H9 (cell line): ENCODE data around the gene RBM23. TPM values are rescaled to one million over a fixed set of nuclear protein-coding genes. Genes with fewer than 3 reads are reported as not detected.

Source experiments
- DNase-seq: peaks from one replicate; pipeline ENCODE4 v3.0.0-alpha.2; 2017
- H2AFZ ChIP-seq: one replicate; pipeline ENCODE4 v1.6.1; 2013; ENCODE audit warnings: mild to moderate bottlenecking, low read length, control low read depth, moderate library complexity
- H2AK5ac ChIP-seq: 2 replicates; pipeline ENCODE4 v1.6.1; 2013; ENCODE audit warnings: low read length, control low read depth, mixed read lengths; ENCODE audit not compliant: insufficient read length
- H2BK120ac ChIP-seq: one replicate; pipeline ENCODE4 v1.6.1; 2013; ENCODE audit warnings: low read depth, mild to moderate bottlenecking, low read length, control low read depth, inconsistent platforms; ENCODE audit not compliant: poor library complexity, severe bottlenecking
- H2BK12ac ChIP-seq: 2 replicates; pipeline ENCODE4 v1.6.1; 2013; ENCODE audit warnings: low read length, control low read depth, mixed read lengths, low read depth; ENCODE audit not compliant: insufficient read length
- H2BK15ac ChIP-seq: 2 replicates; pipeline ENCODE4 v1.6.1; 2013; ENCODE audit warnings: low read depth, low read length, control low read depth
- H2BK20ac ChIP-seq: one replicate; pipeline ENCODE4 v1.6.1; 2013; ENCODE audit warnings: low read depth, mild to moderate bottlenecking, low read length, control low read depth, inconsistent platforms; ENCODE audit not compliant: poor library complexity, severe bottlenecking
- H2BK5ac ChIP-seq: 2 replicates; pipeline ENCODE4 v1.6.1; 2013; ENCODE audit warnings: low read length, control low read depth, mixed read lengths; ENCODE audit not compliant: insufficient read length
- H3K14ac ChIP-seq: 2 replicates; pipeline ENCODE4 v1.6.1; 2013; ENCODE audit warnings: low read length, control low read depth; ENCODE audit not compliant: insufficient read depth
- H3K18ac ChIP-seq: 2 replicates; pipeline ENCODE4 v1.6.1; 2013; ENCODE audit warnings: low read depth, mild to moderate bottlenecking, mixed read lengths, low read length, control low read depth; ENCODE audit not compliant: insufficient read length
- H3K23ac ChIP-seq: 2 replicates; pipeline ENCODE4 v1.6.1; 2013; ENCODE audit warnings: low read length, control low read depth, mixed read lengths, low read depth; ENCODE audit not compliant: insufficient read length
- H3K23me2 ChIP-seq: 2 replicates; pipeline ENCODE4 v1.6.1; 2013; ENCODE audit warnings: low read depth, mild to moderate bottlenecking, mixed read lengths, low read length, control low read depth; ENCODE audit not compliant: insufficient read length, poor library complexity, severe bottlenecking
- H3K27ac ChIP-seq: 2 replicates; pipeline ENCODE4 v1.5.1; 2013; ENCODE audit warnings: low read length, control low read depth, mixed read lengths, low read depth; ENCODE audit not compliant: insufficient read length
- H3K27me3 ChIP-seq: 2 replicates; pipeline ENCODE4 v1.6.1; 2013; ENCODE audit warnings: low read length, control low read depth, inconsistent platforms; ENCODE audit not compliant: insufficient read depth
- H3K4ac ChIP-seq: 2 replicates; pipeline ENCODE4 v1.6.1; 2013; ENCODE audit warnings: low read depth, mild to moderate bottlenecking, control low read depth, inconsistent platforms, low read length, moderate library complexity
- H3K4me1 ChIP-seq: 2 replicates; pipeline ENCODE4 v1.6.1; 2013; ENCODE audit warnings: low read length, control low read depth, inconsistent platforms; ENCODE audit not compliant: insufficient read depth
- H3K4me2 ChIP-seq: 2 replicates; pipeline ENCODE4 v1.6.1; 2013; ENCODE audit warnings: low read length, control low read depth, mixed read lengths; ENCODE audit not compliant: insufficient read length, insufficient read depth
- H3K56ac ChIP-seq: 2 replicates; pipeline ENCODE4 v1.6.1; 2013; ENCODE audit warnings: low read depth, mild to moderate bottlenecking, mixed read lengths, low read length, control low read depth; ENCODE audit not compliant: insufficient read length
- H3K79me1 ChIP-seq: 2 replicates; pipeline ENCODE4 v1.6.1; 2013; ENCODE audit warnings: low read depth, mild to moderate bottlenecking, moderate library complexity, low read length, control low read depth, inconsistent platforms; ENCODE audit not compliant: insufficient read depth, poor library complexity, severe bottlenecking
- H3K79me2 ChIP-seq: 2 replicates; pipeline ENCODE4 v1.6.1; 2013; ENCODE audit warnings: low read length, control low read depth, inconsistent platforms; ENCODE audit not compliant: insufficient read depth
- H3K9ac ChIP-seq: 2 replicates; pipeline ENCODE4 v1.6.1; 2013; ENCODE audit warnings: low read length, control low read depth, mixed read lengths; ENCODE audit not compliant: insufficient read length; ENCODE audit errors: extremely low read depth
- H3K9me3 ChIP-seq: one replicate; pipeline ENCODE4 v1.6.1; 2013; ENCODE audit warnings: low read depth, low read length, inconsistent platforms; ENCODE audit not compliant: control insufficient read depth
- H3T11ph ChIP-seq: one replicate; pipeline ENCODE4 v1.6.1; 2013; ENCODE audit warnings: mild to moderate bottlenecking, low read length, control low read depth, inconsistent platforms
- H4K20me1 ChIP-seq: one replicate; pipeline ENCODE4 v1.6.1; 2013; ENCODE audit not compliant: control insufficient read depth, insufficient read length, insufficient read depth
- H4K5ac ChIP-seq: 2 replicates; pipeline ENCODE4 v1.6.1; 2013; ENCODE audit warnings: low read depth, mild to moderate bottlenecking, mixed read lengths, low read length, control low read depth; ENCODE audit not compliant: insufficient read length
- H4K8ac ChIP-seq: replicated peaks from 2 replicates; pipeline ENCODE4 v1.6.1; 2013; ENCODE audit warnings: low read length, control low read depth, mixed read lengths, low read depth; ENCODE audit not compliant: insufficient read length
- H4K91ac ChIP-seq: 2 replicates; pipeline ENCODE4 v1.6.1; 2013; ENCODE audit warnings: low read depth, mild to moderate bottlenecking, moderate library complexity, mixed read lengths, low read length, control low read depth; ENCODE audit not compliant: insufficient read length
- H3K27ac Mint-ChIP-seq, 3 experiments: 2 replicates in 2 of 3; 3 replicates in 1 of 3; pipeline ENCODE4 v1.8.0; 2020 to 2021; ENCODE audit warnings: mixed read lengths in 3 of 3, mild to moderate bottlenecking in 1 of 3, moderate library complexity in 1 of 3
- H3K27me3 Mint-ChIP-seq: 2 replicates; pipeline ENCODE4 v1.8.0; 2021; ENCODE audit warnings: low read depth, mild to moderate bottlenecking, moderate library complexity, mixed read lengths
- H3K36me3 Mint-ChIP-seq, 3 experiments: 2 replicates in 2 of 3; 3 replicates in 1 of 3; pipeline ENCODE4 v1.8.0; 2020 to 2021; ENCODE audit warnings: low read depth in 3 of 3, mixed read lengths in 3 of 3; ENCODE audit not compliant: insufficient read depth in 1 of 3
- H3K4me1 Mint-ChIP-seq, 2 experiments: 2 replicates each; pipeline ENCODE4 v1.8.0; 2020; ENCODE audit warnings: mixed read lengths in 2 of 2
- H3K4me3 Mint-ChIP-seq, 2 experiments: 2 replicates in 1 of 2; 3 replicates in 1 of 2; pipeline ENCODE4 v1.8.0; 2020 to 2021; ENCODE audit warnings: mild to moderate bottlenecking in 2 of 2, mixed read lengths in 2 of 2, moderate library complexity in 1 of 2
- H3K9me3 Mint-ChIP-seq, 2 experiments: 2 replicates in 1 of 2; 3 replicates in 1 of 2; pipeline ENCODE4 v1.8.0; 2020; ENCODE audit warnings: mild to moderate bottlenecking in 2 of 2, mixed read lengths in 2 of 2, moderate library complexity in 1 of 2
- WGBS: extraction: QIAGEN DNeasy Blood & Tissue Kit; methylation state at CpG from one replicate; pipeline ENCODE4 v1.1.7; 2013; ENCODE audit warnings: missing lambda C conversion rate, low lambda C conversion rate, mixed read lengths; ENCODE audit not compliant: insufficient read length; ENCODE audit errors: extremely low coverage; 5-methylcytosine and 5-hydroxymethylcytosine counted together
- total RNA-seq: library from RNA; stranded (reverse); gene quantifications from 2 replicates; pipeline ENCODE4 v1.2.1, GENCODE V29; 2021
- TF ChIP-seq, protein P1 (sequence below): fragments of 200-600 bp; sonication (generic); conservative IDR thresholded peaks from 3 replicates; pipeline ENCODE4 v1.8.0; 2021; ENCODE audit warnings: antibody characterized with exemption, mild to moderate bottlenecking

Gene RBM23
- total RNA-seq, 1 experiment from 2014 or later = 79.0 TPM

DNA sequence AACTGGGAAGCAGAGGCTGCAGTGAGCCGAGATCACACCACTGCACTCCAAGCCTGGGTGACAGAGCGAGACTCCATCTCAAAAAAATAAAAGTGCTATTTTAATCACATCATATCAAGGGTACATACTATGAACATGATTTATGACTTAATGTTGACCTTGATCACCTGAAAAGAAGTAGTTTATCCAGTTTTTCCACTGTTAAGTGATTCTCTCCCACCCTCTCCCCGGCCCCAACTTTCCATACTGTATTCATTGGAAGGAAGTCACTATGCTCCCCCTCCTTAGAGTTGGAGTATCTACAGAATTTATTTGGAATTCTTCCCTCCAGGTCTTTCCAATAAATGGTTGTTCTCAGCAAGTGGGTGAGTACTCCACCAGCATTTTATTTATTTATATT, 13.2 kb upstream of the RBM23 start:
- H3K18ac ChIP-seq = no peak overlapping the region
- no peaks in the 10 kb centered on the region for H3K27me3 Mint-ChIP-seq
- H2BK20ac ChIP-seq = no peak overlapping the region
- H2BK12ac ChIP-seq = no peak overlapping the region
- peaks cover 12% of the 10 kb centered on the region for H3K23me2 ChIP-seq
- no peak overlapping the region for H2AFZ ChIP-seq
- no peak overlapping the region for H3K9ac ChIP-seq
- no peak overlapping the region for H4K8ac ChIP-seq
- H3K36me3 Mint-ChIP-seq = peaks cover 3 to 6% (median 3%) of the 10 kb centered on the region in 3 experiments; a peak in 6 of 7 replicates
- peaks cover 3% of the 10 kb centered on the region for H3K4me1 ChIP-seq
- no peak overlapping the region for H3T11ph ChIP-seq
- H3K27me3 ChIP-seq = no peaks in the 10 kb centered on the region
- no peak for DNase-seq
- H2BK120ac ChIP-seq = no peak overlapping the region
- no peak overlapping the region for H3K23ac ChIP-seq
- no peak overlapping the region for H3K27ac ChIP-seq
- H4K91ac ChIP-seq = no peak overlapping the region
- H3K4me1 Mint-ChIP-seq = peaks cover 6 to 11% of the 10 kb centered on the region in 2 experiments
- H4K5ac ChIP-seq = no peak overlapping the region
- H2BK5ac ChIP-seq = no peak overlapping the region
- H3K9me3 ChIP-seq = no peaks in the 10 kb centered on the region
- no peak overlapping the region for H3K4ac ChIP-seq
- no peak overlapping the region for H3K4me3 Mint-ChIP-seq
- no peak overlapping the region for H3K4me2 ChIP-seq
- H3K79me1 ChIP-seq = no peaks in the 10 kb centered on the region
- no peak overlapping the region for H3K27ac Mint-ChIP-seq
- TF ChIP-seq, protein P1, sequence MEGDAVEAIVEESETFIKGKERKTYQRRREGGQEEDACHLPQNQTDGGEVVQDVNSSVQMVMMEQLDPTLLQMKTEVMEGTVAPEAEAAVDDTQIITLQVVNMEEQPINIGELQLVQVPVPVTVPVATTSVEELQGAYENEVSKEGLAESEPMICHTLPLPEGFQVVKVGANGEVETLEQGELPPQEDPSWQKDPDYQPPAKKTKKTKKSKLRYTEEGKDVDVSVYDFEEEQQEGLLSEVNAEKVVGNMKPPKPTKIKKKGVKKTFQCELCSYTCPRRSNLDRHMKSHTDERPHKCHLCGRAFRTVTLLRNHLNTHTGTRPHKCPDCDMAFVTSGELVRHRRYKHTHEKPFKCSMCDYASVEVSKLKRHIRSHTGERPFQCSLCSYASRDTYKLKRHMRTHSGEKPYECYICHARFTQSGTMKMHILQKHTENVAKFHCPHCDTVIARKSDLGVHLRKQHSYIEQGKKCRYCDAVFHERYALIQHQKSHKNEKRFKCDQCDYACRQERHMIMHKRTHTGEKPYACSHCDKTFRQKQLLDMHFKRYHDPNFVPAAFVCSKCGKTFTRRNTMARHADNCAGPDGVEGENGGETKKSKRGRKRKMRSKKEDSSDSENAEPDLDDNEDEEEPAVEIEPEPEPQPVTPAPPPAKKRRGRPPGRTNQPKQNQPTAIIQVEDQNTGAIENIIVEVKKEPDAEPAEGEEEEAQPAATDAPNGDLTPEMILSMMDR = no peak
- no peak overlapping the region for H3K14ac ChIP-seq
- H3K79me2 ChIP-seq = peaks cover 5% of the 10 kb centered on the region
- H4K20me1 ChIP-seq = no peaks in the 10 kb centered on the region
- no peak overlapping the region for H3K56ac ChIP-seq
- H2BK15ac ChIP-seq = no peak overlapping the region
- H3K9me3 Mint-ChIP-seq = no peaks in the 10 kb centered on the region
- WGBS = no CpG with 5 or more reads among the region's 3 CpGs
- H2AK5ac ChIP-seq = no peak overlapping the region
